ENCODE measurements around the gene RBM22.

The RBM22 gene

DNA sequence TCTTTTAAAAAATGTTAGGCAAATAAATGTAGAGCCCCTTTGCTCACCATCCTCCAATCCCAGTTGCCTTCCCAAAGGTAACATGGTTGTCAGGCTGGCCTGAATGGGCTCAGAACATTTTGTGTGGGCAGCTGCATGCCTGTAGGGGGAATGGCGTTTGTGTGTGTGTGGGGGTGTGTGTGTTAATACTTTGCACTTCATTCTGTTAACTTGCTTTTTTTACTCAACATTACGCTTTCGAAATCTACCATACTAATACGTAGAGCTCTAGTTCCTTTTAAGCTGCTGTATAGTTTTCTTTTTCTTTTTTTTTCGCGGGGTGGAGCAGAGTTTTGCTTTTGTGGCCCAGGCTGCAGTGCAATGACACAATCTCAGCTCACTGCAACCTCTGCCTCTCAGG is 25.8 kb downstream of the RBM22 start:
- Histone ChIP-seq H3K4me1 (ENCODE audit: insufficient read depth, low read length, poor library complexity, severe bottlenecking) (no peaks in the 10 kb centered on the region), H3K36me3 (ENCODE audit: insufficient read depth, low read length) (no peaks in the 10 kb centered on the region), H3K9ac (ENCODE audit: low read depth, low read length, poor library complexity, severe bottlenecking) (no peak overlapping the region), H3K9me2 (replicated peaks; ENCODE audit: low read depth, low read length) (no peaks in the 10 kb centered on the region), H3K4me3 (ENCODE audit: low read length, poor library complexity, severe bottlenecking) (no peak overlapping the region), H3K79me2 (ENCODE audit: insufficient read depth, low read length) (no peaks in the 10 kb centered on the region), H2AFZ (ENCODE audit: low read length) (no peak overlapping the region), H3K27me3 (ENCODE audit: insufficient read depth, low read length, poor library complexity, severe bottlenecking) (no peaks in the 10 kb centered on the region), H3F3A (ENCODE audit: low read depth) (no peaks in the 10 kb centered on the region), H3K4me2 (ENCODE audit: low read depth, low read length, poor library complexity, severe bottlenecking) (no peak overlapping the region), H3K9me3 (ENCODE audit: insufficient read depth, low read depth, low read length) (no peaks in the 10 kb centered on the region), H4K20me1 (ENCODE audit: insufficient read depth, low read length, poor library complexity, severe bottlenecking) (no peaks in the 10 kb centered on the region)
- TF ChIP-seq, protein P1, sequence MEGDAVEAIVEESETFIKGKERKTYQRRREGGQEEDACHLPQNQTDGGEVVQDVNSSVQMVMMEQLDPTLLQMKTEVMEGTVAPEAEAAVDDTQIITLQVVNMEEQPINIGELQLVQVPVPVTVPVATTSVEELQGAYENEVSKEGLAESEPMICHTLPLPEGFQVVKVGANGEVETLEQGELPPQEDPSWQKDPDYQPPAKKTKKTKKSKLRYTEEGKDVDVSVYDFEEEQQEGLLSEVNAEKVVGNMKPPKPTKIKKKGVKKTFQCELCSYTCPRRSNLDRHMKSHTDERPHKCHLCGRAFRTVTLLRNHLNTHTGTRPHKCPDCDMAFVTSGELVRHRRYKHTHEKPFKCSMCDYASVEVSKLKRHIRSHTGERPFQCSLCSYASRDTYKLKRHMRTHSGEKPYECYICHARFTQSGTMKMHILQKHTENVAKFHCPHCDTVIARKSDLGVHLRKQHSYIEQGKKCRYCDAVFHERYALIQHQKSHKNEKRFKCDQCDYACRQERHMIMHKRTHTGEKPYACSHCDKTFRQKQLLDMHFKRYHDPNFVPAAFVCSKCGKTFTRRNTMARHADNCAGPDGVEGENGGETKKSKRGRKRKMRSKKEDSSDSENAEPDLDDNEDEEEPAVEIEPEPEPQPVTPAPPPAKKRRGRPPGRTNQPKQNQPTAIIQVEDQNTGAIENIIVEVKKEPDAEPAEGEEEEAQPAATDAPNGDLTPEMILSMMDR (conservative IDR thresholded peaks at IDR 0.05; ENCODE audit: low read length): no peak
- no peak for TF ChIP-seq EZH2phosphoT487 (IDR thresholded peaks at IDR 0.05; ENCODE audit: borderline replicate concordance)

DNA sequence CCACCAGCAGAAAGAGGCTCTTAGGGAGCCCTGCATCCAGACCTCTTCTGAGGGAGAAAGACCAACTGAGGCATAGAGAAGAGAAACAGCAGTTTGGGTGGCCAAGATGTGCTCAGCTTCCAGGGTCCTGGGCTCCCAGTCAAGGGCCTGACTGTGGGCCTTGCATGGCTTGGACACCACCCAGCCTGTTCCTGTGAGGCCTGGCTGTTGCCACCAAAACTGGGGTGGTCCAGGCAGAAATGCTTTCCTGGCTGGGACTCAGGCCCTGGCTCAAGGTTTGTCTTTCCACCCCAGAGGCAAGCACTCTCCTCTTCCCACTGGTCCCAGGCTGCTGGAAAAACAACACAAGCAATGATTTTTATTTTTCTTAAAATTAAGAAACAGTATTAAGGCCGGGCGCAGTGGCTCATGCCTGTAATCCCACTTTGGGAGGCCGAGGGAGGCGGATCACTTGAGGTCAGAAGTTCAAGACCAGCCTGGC is 26.5 kb downstream of the RBM22 start:
- no peak overlapping the region for H3K9ac ChIP-seq (ENCODE audit: low read depth, low read length, poor library complexity, severe bottlenecking)
- H3K4me2 ChIP-seq (ENCODE audit: low read depth, low read length, poor library complexity, severe bottlenecking): no peak overlapping the region
- H4K20me1 ChIP-seq (ENCODE audit: insufficient read depth, low read length, poor library complexity, severe bottlenecking): no peaks in the 10 kb centered on the region
- no peaks in the 10 kb centered on the region for H3K9me2 ChIP-seq (replicated peaks; ENCODE audit: low read depth, low read length)
- no peaks in the 10 kb centered on the region for H3K9me3 ChIP-seq (ENCODE audit: insufficient read depth, low read depth, low read length)
- no peaks in the 10 kb centered on the region for H3K27me3 ChIP-seq (ENCODE audit: insufficient read depth, low read length, poor library complexity, severe bottlenecking)
- no peaks in the 10 kb centered on the region for H3K79me2 ChIP-seq (ENCODE audit: insufficient read depth, low read length)
- no peak overlapping the region for H3K4me3 ChIP-seq (ENCODE audit: low read length, poor library complexity, severe bottlenecking)
- TF ChIP-seq, protein P1 (conservative IDR thresholded peaks at IDR 0.05; ENCODE audit: low read length): no peak
- TF ChIP-seq EZH2phosphoT487 (IDR thresholded peaks at IDR 0.05; ENCODE audit: borderline replicate concordance): no peak
- H3K4me1 ChIP-seq (ENCODE audit: insufficient read depth, low read length, poor library complexity, severe bottlenecking): no peaks in the 10 kb centered on the region
- no peaks in the 10 kb centered on the region for H3F3A ChIP-seq (ENCODE audit: low read depth)
- no peaks in the 10 kb centered on the region for H3K36me3 ChIP-seq (ENCODE audit: insufficient read depth, low read length)
- H2AFZ ChIP-seq (ENCODE audit: low read length): no peak overlapping the region

DNA sequence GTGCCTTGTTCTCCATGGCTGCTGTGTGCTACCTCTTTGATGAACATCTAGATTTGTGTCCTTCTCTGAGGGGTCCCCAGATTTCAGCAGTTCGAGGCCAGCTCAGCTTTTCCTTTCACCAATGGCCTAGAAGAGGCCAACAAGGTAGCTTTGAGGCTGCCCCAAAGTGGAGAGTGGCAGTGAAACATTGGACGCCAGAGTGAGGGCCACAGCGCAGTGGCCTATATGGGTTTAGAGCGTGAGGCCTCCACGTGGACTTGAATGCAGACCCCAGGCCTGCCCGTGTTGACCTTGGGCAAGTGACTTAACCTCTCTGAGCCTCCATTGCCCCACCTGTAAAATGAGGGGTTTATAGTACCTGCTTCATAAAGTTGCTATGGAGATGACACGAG is 28.0 kb downstream of the RBM22 start:
- TF ChIP-seq EZH2phosphoT487 (IDR thresholded peaks at IDR 0.05; ENCODE audit: borderline replicate concordance): no peak
- TF ChIP-seq, protein P1 (conservative IDR thresholded peaks at IDR 0.05; ENCODE audit: low read length): no peak

More for the DNA sequence above, 28.0 kb downstream of the RBM22 start:
- H3K79me2 ChIP-seq (ENCODE audit: insufficient read depth, low read length): no peaks in the 10 kb centered on the region
- peak overlapping the region; percentile 49 for H3K9ac ChIP-seq (ENCODE audit: low read depth, low read length, poor library complexity, severe bottlenecking)
- no peaks in the 10 kb centered on the region for H3K9me2 ChIP-seq (replicated peaks; ENCODE audit: low read depth, low read length)
- no peaks in the 10 kb centered on the region for H4K20me1 ChIP-seq (ENCODE audit: insufficient read depth, low read length, poor library complexity, severe bottlenecking)
- H3K9me3 ChIP-seq (ENCODE audit: insufficient read depth, low read depth, low read length): no peaks in the 10 kb centered on the region
- H3K4me3 ChIP-seq (ENCODE audit: low read length, poor library complexity, severe bottlenecking): peak overlapping the region; percentile 62
- H3K36me3 ChIP-seq (ENCODE audit: insufficient read depth, low read length): no peaks in the 10 kb centered on the region
- no peaks in the 10 kb centered on the region; the same call in 1 of the 2 replicates for H3F3A ChIP-seq (ENCODE audit: low read depth)
- no peaks in the 10 kb centered on the region for H3K27me3 ChIP-seq (ENCODE audit: insufficient read depth, low read length, poor library complexity, severe bottlenecking)
- peak overlapping the region; percentile 75 for H2AFZ ChIP-seq (ENCODE audit: low read length)
- H3K4me1 ChIP-seq (ENCODE audit: insufficient read depth, low read length, poor library complexity, severe bottlenecking): no peaks in the 10 kb centered on the region
- H3K4me2 ChIP-seq (ENCODE audit: low read depth, low read length, poor library complexity, severe bottlenecking): peak overlapping the region; percentile 50

All from Loucy (cell line).